GM21723 (cell line): ENCODE measurements around the gene GPN1.
"Not testable (repeated sequence)": the region's sequence is repeated elsewhere in the genome, so short reads cannot be mapped to it uniquely, and the experiment has no call there.

Experiments used
- ATAC-seq: cut with Tn5 transposase; IDR thresholded peaks from one replicate; pipeline ENCODE4 v1.9.1; 2021; ENCODE audit warnings: mild to moderate bottlenecking, moderate library complexity; ENCODE audit not compliant: unreplicated experiment

GPN1 gene

DNA sequence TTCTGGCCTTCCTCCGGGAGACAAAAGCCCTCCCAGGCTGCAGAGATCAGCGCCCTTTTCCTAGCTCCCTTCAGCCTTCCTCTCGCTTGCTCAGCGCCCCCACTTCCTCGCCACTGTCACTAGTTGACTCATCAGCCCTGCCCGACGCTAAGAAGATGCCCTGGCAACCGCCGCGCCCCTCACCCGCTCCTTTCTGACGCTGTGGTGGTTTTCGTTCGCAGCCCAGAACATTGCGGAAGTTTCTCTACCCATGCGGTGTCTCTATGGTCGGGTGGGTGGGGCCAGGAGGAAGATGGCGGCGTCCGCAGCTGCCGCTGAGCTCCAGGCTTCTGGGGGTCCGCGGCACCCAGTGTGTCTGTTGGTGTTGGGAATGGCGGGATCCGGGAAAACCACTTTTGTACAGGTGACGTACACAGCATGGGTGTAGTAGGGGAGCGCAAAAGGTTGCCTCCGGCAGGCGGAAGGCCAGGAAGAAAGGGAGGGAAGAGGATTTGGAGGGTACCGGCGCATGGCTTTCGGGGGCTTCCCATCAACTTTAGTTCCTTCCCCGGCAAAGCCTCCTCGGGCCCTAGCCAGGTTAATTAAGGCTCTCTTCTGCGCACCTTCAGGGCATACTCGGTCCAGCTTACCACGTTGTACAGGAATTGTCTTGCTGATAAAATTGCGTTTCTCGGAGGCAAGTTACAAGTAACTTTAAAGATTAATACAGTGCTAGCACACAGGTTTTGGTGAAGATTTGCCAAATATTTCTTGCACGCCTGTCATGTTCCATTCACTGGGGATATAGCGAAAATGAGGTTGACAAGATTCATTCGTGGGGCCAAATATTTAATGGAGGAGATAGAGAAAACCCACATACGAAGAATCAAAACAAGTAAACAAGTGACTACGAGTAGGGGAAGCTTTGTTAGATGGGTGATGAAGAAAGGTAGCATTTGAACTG is at the start of gene GPN1, which contains the start of gene CCDC121:
TSS of gene GPN1 (plus strand) at position 284 of the 943 bp plus-strand sequence. CDS start at position 293, 9 bp downstream.
TSS of gene CCDC121 (minus strand) at position 246 of the 943 bp plus-strand sequence. CDS start 1,213 bp downstream, outside the sequence.
- peak; percentile 98 for ATAC-seq

DNA sequence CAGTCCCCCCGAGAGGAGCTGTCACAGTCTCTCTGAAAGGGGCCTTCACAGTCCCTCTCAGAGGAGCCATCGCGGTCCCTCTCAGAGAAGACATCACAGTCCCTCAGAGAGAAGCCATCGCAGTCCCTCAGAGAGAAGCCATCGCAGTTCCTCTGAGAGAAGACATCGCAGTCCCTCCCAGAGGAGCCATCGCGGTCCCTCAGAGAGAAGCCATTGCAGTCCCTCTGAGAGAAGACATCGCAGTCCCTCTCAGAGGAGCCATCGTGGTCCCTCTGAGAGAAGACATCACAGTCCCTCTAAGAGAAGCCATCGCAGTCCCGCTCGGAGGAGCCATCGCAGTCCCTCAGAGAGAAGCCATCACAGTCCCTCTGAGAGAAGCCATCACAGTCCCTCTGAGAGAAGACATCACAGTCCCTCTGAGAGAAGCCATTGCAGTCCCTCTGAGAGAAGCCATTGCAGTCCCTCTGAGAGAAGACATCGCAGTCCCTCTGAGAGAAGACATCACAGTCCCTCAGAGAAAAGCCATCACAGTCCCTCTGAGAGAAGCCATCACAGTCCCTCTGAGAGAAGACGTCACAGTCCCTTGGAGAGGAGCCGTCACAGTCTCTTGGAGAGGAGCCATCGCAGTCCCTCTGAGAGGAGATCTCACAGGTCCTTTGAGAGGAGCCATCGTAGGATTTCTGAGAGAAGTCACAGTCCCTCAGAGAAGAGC is 47.3 kb upstream of the GPN1 start:
- no peak for ATAC-seq

DNA sequence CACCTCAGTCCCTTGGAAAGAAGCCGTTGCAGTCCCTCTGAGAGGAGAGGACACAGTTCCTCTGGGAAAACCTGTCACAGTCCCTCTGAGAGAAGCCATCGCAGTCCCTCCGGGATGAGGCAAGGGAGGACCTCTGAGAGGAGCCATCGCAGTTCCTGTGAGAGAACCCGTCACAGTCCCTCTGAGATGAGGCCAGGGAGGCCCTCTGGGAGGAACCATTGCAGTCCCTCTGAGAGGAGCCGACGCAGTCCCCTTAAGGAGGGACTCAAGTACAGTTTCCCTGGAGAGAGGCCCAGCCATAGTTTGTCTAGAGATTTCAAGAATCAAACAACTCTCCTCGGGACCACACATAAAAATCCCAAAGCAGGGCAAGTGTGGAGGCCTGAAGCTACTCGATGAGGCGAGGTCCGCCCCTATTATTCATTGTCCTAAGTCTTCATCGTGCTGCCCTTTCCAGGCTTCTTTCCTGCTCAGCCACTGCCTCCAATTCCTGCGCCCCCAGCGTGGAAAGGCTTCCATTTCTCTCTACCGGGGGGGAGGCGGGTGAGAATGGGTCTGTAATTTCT is 46.6 kb upstream of the GPN1 start:
- ATAC-seq: no peak

DNA sequence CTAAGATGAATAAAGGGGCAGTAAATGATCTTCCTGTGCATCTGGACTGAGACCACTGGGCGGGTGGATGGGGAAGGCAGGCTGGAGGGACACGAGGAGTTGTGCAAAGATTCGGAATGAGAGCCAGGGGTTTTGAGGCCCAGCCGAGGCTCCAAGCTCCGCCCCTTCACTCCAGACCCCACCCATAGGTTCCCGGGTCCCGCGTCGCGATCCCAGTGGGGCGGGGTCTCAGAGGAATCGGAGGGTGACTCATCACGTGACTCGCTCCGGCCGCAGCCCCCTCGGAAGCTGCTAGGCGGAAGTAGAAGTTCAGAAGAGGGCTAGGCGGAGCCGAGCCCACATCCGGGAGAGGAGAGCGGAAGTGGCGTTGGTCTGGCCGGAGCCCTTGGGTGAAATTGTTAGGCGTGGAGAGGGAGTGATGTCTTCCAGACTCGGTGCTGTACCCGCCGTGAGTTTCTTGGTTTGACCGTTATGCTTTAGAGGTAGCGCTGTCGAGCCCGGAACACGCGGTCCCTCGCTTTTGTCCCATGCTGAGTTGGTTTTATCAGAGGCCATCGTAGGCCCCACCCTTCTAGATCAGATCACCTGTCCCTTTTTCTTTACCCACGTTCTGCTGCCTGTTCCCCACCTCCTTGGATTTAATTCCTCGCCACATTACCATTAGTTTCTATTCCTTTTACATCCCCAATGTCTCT is 46.0 kb upstream of the GPN1 start, which contains the start of gene ZNF512:
TSS of gene ZNF512 (plus strand) at position 348 of the 695 bp plus-strand sequence. CDS start at position 419, 71 bp downstream.
- ATAC-seq: peak; percentile 93

DNA sequence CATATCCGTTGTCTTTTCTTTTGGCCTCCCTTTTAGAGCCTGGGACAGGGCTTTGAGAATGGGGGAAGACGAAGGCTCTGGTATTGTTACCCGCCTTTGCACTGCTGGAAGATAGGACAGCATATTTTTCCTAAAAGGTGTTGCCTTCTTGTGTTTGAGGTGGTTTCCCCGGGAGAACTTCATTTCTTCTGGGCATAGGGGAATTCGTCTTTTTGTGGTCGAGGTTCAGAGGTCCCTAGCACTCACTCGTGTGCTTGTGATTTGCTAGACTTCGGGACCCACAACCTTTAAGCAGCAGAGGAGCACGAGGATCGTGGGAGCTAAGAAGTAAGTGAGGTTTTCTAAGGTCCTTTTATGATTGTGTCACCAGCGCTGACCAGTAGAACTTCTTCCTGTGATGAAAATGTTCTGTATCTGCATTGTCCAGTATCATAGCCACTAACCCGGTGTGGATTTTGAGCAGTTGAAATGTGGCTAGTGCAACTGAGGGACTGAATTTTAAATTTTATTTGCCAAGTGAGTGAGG is 45.4 kb upstream of the GPN1 start:
- peak; percentile 4 for ATAC-seq

DNA sequence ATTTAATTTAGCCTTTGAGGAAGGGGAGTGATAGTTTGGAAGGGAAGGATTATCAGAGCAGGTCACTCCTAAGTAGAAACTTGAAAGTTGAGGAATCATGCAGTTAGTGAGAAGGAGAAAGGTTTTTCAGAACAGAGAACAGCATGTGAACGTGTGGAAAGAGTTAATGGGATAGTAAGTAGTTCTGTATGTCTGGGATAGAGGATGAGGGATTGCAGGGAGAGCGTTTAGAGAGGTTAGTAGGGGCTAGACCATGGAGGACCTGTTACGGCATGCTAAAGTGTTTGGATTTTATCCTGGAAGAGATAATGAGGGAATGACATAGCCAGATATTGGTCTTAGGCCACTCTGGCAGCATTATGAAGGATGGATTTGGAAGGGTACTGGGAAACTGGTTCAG is 44.3 kb upstream of the GPN1 start:
- no peak for ATAC-seq

DNA sequence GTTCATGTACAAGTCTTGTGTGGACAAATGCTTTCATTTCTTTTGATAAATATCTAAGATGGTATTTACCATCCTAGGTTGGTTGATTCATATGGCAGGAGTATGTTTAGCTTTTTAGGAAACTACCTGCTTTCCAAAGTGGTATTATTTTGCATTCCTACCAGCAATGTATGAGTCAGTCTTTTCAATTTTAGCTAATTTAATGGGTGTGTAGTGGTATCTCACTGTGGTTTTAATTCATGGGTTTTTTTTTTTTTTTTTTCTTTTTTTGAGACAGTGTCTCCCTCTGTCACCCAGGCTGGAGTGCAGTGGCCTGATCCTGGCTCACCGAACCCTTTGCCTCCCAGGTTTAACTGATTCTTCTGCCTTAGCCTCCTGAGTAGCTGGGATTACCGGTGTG is 41.8 kb upstream of the GPN1 start:
- no peak for ATAC-seq

DNA sequence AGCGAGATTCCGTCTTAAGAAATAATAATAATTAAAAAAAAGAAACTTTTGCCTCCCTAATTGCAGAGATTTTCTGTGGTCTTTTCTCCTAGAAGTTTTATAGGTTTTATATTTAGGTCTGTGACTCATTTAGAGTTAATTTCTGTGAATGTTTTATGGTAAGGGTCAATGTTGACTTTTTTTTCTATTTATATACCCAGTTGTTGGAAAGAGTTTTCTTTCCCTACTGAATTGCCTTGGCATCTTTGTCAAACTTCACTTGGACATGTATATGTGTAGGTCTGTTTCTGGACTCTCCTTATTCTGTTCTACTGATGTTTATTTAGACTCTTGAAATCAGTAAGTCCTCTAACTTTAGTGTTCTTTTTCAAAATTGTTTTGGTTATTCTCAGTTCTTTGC is 40.5 kb upstream of the GPN1 start:
- ATAC-seq: no peak

DNA sequence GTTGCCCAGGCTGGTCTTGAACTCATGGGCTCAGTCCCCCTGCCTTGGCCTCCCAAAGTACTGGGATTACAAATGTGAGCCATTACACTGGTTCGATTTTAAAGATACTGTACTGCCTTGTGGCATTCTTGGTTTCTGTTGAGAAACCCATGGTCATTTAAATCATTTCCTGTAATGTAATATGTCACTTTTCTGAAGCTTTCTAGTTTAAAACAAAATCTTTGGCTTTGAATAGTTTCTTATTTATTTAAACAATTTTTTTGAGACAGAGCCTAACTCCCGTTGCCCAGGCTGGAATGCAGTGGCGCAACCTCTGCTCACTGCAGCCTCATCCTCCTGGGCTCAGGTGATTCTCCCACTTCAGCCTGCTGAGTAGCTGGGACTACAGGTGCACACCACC is 37.1 kb upstream of the GPN1 start:
- no peak for ATAC-seq

DNA sequence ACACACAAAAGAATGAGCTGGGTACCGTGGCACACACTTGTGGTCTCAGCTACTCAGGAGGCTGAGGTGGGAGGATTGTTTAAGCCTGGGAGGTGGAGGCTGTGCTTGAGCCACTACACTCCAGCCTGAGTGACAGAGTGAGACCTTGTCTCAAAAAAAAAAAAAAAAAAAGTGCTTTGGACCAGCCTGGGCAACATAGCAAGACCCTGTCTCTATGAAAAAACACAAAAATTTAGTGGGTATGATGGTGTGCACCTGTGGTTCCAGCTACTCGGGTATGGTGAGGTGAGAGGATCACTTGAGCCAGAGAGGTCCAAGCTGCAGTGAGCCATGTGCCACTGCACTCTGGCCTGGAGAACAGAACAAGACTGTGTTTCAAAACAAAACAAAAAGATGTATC is 35.6 kb upstream of the GPN1 start:
- no peak for ATAC-seq

DNA sequence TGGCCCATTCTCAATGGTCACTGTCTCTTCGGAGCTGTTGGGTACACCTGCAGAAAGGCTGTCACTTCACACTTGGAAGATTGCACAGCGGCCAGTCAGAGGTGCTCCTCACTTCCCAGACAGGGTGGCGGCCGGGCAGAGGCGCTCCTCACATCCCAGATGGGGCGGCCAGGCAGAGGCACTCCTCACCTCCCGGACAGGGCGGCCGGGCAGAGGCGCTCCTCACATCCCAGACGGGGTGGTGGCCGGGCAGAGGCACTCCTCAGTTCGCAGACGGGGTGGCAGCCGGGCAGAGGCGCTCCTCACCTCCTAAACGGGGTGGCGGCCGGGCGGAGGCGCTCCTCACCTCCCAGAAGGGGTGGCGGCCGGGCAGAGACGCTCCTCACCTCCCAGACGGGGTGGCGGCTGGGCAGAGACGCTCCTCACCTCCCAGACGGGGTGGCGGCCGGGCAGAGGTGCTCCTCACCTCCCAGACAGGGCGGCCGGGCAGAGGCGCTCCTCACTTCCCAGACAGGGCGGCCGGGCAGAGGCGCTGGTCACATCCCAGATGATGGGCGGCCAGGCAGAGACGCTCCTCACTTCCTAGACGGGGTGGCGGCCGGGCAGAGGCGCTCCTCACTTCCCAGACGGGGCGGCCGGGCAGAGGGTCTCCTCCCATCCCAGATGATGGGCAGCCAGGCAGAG is 34.7 kb upstream of the GPN1 start:
- not testable (repeated sequence) for ATAC-seq

DNA sequence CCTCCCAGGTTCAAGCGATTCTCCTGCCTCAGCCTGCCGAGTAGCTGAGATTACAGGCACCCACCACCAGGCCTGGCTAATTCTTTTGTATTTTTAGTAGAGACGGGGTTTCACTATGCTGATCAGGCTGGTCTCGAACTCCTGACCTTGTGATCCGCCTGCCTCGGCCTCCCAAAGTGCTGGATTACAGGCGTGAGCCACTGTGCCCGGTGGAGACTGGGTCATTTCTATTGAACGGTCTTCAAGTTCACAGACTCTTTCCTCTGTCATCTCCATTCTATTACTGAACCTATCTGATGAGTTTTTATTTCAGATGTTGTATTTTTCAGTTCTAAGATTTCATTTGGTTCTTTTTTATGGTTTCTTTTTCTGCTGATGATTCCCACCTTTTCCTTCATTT is 33.4 kb upstream of the GPN1 start:
- not testable (repeated sequence) for ATAC-seq

DNA sequence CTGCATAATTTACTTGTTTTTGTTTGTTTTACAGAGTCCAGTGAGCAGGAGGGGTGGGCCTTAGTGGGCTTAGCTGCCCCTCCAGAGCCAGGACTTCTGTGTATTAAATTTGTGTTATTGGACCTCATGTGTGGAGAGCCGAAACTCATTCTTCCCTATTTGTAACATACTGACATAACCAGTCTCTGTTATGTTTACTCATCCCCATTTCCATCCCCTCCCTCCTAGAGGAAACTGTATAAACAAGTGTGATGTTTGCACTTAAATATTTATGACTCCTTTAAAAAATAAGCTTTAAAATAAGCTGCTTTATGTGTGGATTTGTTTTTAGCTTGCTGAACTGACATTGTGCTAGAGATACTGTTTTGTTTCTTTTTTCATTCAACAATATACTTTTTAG is 32.2 kb upstream of the GPN1 start:
- ATAC-seq: no peak

DNA sequence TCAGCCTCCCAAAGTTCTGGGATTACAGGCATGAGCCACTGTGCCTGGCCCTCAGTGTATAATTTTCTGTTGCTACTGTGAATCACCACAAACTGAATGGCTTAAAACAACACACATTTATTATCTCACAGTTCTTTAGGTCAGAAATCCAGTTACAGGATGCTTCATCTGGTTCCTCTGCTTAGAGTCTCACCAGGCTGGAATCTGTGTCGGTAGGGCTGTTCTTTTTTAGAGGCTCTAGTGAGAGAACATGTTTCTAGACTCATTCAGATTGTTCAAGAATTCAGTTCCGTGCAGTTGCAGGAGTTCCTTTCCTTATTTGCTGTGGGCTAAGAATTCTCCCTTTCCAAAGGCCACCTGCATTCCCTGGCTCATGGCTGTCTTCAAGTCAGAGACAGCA is 22.2 kb upstream of the GPN1 start:
- ATAC-seq: no peak

DNA sequence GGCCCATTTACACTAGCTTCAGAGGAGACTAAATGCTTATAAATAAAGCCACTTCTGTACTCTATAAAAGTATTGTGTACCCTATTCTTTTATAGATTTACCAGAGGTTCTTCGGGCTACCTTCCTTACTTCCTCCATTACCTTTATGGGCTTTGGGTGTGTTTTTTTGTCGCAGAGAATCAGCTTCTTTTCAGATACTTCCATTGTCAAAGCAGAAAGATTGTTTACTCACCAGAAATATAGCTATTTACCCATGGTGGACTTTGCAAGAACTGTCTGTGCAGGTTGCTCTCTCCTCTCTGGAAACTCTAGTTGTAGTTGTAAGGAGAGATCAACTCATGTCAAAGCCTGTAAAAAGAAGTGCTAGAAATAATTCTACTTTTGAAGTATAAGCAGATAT is 14.9 kb upstream of the GPN1 start:
- no peak for ATAC-seq

DNA sequence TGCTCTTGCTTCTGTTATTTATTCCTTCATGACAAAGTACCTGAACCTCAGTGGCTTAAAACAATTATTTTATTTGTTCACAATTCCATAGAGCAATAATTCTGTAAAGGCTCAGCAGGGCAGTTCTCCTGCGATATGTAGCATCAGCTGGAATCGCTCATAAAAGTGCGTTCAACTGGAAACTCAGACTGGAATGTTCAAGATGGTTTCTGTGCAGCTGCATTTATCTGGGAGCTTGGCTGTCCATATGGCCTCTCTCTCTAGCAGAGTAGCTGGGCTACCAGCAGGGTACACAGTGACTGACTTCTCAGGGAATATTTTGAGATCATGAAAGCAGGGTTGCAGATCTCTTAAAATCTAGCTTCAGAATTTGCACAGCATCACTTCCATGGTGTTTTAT is 13.5 kb upstream of the GPN1 start:
- no peak for ATAC-seq

DNA sequence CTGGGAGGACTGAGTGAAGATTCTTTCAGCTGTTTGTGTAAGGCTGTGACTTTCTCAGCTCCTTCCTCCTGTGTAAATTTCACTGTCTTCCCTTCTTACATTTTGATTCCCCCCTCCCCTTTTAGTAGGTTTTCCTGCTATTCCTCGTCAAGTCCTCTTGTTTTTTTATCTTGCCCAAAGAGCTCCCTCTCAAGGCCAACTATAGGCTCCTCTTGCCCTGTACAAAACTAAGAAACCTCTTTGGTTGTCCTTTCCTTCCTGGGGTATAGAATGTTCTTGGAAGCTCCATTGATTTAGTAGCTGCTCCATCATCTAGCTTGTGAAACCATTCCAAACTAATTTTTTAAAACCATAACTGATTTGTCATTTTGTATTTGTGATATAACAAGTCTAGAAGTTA is 7.3 kb upstream of the GPN1 start:
- no peak for ATAC-seq

DNA sequence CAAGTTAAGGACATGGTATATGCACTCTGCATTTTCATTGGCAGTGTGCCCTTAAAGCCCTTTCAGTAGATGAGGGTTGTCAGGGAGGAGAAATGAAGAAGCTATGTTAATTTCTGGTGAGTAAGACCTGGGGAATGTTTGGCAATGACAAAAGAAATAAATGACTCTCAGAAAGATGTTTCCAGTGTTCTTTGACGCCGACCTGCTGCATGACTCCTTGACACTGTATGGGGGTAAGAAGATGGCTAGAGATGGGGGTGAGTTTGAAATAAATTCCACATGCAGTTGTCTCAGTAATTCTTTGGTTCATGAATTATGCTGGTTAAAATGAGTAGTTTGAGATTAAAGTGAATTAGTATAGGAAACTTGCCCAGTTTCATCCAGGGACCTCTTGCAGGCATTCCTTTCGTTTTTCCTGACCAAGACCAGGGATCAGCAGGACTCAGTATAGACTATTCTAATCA is 5.9 kb upstream of the GPN1 start:
- ATAC-seq: no peak

DNA sequence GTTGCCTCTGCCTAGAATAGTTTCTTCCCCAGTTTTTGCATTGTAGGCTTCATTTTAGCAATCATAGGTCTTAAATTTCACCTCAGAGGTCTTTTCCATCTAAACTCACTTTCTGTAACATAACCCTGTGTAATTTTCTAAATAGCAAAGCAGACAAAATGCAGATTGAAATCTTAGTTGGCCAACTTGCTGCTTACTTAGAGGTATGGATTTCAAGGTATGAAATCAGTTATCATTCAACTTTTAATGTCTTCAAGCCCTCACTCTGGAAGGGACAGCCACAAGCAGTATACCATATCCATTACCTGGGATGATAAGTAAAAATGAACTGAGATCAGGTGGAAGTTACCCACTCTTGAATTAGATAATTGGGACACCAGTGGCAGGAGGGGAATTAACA is 3.9 kb upstream of the GPN1 start:
- ATAC-seq: no peak

DNA sequence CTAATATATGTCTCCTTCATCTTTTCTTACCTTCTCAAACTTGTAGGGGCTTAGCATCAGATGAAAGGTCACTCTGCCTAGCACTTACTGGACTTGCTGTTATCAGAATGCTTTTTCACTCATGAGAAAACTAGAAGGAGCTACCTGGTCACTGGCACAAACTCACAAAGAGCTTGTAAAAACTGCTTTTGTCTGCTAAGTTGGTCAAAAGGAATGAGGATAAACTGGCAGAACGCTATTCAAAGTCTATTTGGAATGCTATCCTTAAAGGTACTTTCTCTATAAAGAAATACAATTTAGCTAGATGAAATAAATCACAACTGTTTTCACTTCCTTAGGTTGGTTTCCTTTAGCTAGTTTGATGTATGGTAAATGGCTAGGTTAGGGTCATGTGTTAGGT is 2.5 kb upstream of the GPN1 start:
- ATAC-seq: not testable (repeated sequence)
